Colon (tissue), 2 donors: ENCODE data around the gene PPP2R5E.
"Not testable (repeated sequence)": the region's sequence is repeated elsewhere in the genome, so short reads cannot be mapped to it uniquely, and the experiment has no call there.

Experiments used
- FAIRE-seq: peaks from 2 replicates; lab custom pipeline; 2012; peaks lifted over from hg19 to GRCh38; lab: Jason Lieb, UNC
- donor health status: control.
- donor health status: control.

PPP2R5E gene

DNA sequence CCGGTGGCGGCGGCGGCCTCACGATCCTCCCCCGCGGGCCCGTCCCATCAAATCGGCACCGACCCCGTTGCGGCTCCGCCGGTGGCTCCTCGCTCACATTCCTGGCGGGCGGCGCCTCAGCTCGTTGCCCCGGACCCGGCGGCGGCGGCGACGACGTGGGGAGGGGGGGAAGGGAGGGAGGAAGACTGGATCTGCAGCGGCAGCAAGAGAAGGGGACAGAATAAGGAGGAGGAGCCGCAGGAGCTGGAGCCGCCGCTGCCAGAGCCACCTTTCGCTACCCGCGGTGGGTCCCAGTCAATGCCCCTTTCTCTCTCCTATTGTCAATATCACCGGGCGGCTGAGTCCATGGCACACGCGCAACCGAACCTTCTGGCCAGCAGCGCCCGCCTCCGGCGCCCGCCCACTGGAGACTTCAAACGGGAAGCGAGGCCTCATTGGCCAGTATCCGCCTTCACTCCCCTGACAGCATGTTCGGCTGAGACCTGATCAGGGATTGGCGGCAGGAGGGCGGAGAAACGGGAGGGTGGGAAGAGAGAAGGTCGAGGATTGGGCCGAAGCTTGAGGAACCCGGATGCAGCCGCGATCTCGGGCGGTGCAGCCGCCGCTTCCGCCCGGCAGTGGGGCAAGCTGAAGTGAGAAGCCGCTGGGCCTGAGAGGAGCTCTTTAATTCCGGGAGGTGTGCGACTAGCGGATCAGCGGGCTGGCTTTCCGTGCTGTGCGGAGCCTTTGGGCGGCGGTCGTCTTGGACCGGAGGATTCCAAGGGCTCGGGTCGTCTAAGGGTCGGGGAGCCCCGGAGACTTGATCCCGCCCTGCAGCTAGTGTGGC is at the start of gene PPP2R5E:
TSS of gene PPP2R5E (minus strand) at position 378 of the 826 bp plus-strand sequence. CDS start 3,692 bp downstream, outside the sequence.
- peak; percentile 41 for FAIRE-seq

DNA sequence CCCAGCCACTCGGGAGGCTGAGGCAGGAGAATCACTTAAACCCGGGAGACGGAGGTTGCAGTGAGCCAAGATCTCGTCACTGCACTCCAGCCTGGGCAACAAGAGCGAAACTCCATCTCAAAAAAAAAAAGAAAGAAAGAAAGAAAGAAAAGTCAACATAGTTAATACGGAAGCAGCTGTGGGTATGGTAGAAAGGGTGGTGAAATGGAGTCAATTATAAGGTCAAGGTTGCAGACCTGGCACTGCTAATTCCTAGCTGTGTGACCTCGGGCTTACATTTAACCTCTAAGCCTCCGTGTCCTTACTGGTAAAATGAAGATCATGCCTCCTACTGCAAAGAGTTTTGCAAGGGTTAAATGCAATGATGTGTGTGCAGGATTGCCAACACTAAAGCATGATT is 39.9 kb upstream of the PPP2R5E start:
- FAIRE-seq: not testable (repeated sequence)

DNA sequence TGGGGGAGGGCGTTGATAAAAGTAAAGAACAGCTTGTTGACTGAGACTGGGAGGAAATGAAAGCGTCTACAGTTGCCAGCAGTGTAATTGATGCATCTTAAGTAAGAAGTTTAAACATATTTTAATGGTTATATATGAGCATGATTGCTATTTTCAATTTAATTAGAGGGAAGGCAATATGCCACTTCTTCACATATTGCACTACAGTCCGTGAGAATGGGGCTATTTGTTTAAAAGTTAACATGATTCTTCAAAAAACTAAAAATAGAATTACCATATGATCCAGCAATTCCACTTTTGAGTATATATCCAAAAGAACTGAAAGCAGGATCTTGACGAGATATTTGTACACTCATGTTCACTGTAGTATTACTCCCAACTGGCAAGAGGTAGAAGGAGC is 38.3 kb upstream of the PPP2R5E start:
- no peak for FAIRE-seq

DNA sequence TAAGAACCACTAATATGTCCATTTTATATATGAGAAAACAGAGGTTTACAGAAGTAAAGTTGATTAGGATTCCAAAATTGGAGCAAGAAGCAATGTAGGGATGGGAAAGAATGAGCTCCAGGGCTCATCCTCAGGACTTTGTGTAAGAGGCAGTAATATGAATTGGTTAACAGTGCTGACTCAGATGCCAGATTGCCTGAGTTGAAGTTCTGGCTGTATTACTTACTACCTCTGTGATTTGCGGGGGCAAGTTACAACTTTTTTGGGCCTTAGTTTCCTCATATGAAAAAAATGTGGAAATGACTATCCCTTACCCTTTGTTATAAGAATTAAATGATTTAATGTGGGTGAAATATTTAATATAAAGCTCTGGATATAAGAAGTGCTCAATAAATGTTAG is 35.1 kb upstream of the PPP2R5E start:
- no peak for FAIRE-seq

DNA sequence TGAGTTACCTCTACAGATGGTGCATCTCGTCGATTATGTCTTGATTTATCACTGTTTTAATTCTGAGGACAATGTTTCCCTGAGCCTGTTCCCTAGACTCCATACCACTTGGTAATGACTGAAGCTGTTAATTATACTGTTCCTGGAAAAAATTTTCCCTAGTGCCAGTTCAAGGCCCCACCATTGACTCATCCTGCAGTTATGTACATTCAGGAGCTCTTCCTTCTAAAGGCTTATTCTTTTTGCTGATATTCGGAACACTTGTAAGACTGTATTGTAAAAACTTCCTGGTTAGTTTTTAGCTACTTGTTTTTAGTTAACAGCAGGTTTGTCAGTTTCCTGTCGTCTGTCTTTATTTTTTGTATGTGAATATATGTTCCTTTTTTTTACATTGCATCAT is 30.4 kb upstream of the PPP2R5E start:
- FAIRE-seq: no peak

DNA sequence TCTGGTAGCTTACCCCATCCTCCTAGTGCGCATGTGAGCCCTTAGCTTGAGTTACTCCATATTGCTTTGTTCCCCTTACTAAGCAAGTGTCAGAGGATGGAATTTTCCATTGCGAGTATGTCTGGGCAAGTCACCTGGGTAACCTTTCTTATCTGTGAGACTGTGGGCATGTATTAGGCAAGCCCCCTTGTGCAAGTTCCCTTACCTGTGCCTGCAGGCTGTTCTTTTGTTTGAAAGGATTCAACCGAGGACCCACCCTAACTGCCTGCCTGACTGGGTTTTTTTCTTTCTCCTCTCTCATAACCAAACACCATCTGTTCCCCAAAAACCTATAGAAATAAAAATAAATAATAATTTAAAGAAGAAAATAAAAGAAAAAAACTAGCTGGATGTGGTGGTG is 22.3 kb upstream of the PPP2R5E start:
- no peak for FAIRE-seq

DNA sequence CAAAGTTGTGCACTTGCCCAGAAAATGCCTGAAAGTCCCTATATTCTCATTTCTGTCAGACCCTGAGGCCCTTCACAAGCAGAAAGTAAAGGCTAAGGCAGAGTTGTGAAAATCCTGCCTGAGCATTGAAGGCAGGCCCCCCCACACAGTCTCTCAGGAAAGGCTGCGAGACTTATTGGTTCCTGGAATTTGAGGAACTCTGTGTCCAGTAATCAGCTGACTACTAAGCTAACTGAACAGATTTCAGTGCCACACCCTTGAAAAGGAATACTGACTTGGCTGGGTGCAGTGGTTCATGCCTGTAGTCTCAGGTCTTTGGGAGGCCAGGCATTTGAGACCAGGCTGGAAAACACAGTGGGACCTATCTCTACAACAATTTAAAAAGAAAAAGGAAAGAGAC is 21.1 kb upstream of the PPP2R5E start:
- no peak for FAIRE-seq

DNA sequence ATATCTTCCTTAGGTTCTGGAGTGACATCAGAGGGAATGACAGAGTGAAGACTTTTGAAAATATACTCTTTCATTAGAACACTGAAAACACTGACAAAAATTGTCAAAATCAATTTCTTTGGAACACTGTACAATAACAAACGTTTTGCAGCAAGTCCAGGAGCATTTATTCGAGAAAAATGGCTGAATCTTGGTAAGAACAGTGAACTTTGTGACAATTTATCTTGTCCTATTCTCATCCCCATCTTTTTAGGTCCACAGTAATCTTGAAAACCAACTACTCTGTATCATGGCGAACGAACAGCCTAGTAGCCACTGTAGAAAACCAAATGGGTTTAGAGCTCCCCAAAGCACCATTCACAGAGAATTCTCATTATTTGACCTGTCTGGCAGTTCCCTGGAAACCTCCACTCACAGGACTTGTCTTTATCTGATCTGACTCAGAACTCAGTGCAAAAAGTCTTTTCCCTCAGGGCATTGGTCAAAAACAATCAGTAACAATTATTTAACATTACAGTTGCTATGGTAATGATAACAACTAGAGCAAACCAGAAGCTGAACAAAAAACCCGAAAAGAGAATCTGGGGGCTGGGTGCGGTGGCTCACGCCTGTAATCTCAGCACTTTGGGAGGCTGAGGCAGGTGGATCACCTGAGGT is 20.3 kb upstream of the PPP2R5E start:
- no peak for FAIRE-seq

DNA sequence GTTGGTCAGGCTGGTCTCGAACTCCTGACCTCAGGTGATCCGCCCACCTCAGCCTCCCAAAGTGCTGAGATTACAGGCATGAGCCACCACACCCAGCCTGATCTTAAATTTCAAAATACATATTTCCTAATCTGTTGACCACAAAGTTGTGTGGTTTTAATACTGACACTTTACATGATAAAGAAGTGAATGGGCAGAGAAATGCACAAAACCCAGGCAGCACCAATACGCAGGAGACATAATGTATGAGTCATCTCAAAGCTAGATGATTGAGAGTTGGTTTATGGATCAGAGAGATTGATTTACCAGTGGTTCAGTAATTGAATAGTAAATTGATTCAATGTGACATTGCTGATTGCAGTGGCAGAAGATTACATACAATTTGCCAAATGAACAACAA is 19.2 kb upstream of the PPP2R5E start:
- FAIRE-seq: no peak

DNA sequence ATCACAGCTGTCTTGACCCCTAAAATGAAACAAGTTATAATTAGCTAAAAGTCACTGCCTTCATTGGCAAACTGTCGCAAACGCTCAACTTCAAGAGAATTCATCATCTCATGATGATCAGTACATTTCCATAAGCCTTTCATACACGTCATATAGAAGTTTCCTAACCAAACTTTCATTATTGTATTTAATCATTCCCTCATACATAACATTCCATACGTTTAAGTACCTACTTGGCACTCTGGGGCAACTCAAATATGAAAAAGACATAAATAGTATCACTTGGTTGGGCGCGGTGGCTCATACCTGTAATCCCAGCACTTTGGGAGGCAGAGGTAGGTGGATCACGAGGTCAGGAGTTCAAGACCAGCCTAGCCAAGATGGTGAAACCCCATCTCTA is 12.4 kb upstream of the PPP2R5E start:
- FAIRE-seq: no peak

DNA sequence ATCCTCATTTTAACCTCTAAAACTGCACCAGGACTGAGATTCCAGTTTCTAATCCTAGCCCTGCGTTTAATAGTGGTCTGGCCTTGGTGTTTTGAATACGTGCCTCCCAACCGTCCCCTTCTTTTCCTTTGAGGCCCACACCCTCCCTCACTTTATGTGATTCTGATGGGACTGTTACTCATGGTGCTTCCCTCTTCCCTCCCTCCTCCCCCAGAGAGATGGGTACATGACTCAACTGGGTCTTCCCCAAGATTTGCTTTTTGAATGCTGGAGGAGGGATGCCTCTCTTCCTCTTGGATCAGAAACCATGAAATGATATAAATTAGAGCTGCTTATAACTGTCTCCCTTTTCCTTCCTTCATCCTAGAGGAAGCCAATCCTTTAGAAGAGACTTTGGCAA is 8.2 kb upstream of the PPP2R5E start:
- no peak for FAIRE-seq

DNA sequence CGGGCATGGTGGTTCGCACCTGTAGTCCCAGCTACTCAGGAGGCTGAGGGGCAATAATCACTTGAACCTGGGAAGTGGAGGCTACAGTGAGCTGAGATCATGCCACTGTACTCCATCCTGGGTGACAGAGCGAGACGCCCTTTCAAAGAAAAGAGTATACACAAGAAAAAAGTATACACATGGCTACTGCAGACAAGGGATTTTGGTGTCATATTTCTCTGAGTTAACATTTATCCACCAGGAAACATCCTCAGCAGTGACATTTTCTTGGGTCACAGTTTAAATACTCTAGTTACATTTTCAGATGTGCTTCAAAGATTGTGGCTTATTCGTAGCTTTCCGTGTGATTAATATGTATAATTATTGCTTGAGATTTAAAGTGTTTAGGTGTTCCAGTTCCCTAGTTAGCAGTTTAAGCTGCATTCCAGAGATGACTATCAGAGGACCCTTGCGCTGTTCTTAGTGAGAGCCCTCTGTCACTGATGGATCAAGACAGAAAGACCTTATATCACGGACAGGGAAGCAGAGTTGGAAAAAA is 4.7 kb upstream of the PPP2R5E start:
- FAIRE-seq: no peak

DNA sequence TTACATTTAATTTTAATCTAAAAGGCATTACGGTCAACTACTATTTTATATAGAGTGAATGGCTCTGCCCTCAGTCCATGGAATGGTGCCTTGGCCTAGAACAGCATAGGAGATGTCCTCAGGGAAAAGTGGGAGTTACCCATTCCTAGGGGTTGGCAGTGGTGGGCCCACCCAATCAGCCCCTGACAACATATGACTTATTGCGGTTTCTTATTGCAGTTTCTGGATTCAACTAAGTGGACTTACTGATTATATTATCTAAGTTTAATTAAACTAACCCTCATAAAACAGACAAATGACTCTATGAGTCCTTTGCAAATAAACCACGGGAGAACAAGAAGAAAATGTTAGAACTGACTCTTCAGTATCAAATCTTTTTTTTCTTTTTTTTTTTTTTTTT is 2.3 kb upstream of the PPP2R5E start:
- FAIRE-seq: no peak

DNA sequence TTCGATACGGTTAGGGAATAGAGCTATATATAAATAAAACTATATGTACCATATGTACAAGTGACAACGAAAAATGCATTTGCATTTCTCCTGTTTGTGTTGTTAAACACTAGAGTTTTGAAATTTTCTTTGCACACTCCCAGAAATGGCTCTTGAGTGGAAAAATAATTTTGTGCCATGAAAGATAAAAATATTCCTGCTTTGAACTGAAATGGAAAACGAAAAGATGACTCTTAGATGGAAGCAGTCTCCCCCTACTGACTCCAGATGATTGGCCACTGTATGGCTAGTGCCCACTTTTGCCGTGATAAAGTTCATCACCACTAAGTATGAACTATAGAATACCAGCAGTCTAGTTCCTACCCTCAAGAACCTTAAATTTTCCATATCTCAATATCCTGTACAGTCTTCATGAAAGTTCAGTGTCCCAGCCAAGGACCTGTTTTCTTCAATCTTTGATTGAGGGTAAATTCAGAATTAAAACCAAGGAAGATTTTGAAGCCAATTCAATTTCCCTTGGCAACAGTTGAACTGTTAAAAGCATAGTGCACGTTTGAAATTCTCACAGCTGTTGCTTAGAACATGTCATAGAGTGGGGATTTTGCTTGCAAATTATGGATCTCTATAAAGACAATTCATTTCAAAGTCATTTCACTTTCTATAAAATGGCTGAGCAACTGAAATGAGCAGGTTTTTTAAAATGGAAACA is 1.6 kb upstream of the PPP2R5E start:
- no peak for FAIRE-seq

DNA sequence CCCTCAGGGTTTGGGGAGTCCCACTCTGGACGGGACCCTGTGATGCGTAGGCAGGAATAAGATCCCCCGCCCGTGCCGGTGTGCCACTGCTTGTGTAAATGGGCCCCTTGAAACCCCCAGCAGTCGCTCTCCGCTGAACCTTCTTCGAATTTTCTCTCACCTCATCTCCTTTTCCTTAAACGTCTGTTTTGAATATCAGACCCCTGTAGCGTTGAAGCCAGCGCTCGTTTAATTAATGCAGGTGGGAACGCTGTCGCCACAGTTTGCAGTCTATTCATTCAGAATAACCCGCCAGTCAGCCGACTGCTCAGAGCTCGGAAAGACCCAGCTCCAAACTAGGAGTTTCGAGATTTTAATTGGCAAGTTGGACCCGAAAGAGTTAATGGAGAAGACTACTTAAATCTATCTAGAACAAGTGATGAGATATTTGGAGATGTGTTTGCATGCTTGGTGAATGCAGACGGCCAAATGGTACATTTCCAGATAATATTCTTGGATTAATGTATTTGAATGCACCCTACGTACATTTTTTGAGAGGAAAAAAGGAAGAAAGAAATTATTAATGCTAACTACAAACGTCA is 739 bp upstream of the PPP2R5E start:
- FAIRE-seq: no peak

DNA sequence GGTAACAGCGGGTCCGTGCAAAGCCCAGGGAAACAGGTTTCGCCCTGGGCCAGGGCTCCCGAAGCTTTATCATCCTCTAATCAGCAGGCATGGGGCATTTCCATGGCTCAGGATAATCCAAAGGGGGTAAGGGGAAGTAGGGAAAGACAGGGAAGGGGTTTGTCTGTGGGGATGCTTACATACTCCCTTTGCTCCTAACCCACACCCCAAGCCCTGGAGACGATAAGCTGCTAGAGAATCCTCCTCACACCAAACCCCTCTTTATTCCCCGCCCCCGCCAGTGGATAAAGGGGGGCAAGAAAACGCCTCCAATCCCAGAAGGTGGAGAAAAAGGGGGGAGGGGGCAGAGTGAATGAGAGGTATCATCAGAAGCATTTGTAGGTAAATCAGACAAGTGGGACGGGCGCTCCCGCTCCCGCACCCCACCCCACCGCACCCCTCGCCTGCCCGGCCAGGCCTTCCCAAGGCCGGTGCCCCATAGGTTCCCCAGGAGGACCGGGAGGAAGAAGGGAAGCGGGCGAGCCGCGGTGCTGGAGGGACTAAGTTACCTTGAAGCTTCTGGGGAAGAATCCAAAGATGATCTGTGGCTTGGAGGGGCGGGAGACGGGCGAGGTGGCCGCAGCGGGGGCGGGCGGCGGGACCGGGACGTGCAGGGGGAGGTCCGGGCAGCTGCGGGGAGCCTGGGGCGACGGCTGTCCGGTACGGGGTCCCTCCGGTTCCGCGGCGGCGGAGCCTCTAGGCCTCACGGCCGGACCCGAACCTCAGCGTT is 762 bp downstream of the PPP2R5E start:
- FAIRE-seq: no peak

DNA sequence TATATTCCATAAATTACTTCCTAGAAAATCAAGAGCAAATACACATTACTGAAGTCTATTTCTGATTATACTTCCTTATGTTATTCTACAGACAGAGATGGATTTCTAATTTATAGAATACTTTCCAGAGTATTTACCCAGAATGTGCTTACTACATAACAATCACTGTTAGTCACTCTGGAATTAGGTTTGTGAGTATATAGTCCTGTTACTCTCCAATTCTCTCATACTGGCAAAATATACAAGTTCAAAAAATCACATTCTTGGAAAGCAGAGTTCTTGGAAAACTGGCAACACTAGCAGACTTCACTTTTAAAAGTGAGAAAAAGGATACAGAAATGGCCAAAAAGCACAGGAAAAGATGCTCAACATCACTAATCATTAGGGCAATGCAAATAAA is 7.3 kb downstream of the PPP2R5E start:
- FAIRE-seq: no peak

DNA sequence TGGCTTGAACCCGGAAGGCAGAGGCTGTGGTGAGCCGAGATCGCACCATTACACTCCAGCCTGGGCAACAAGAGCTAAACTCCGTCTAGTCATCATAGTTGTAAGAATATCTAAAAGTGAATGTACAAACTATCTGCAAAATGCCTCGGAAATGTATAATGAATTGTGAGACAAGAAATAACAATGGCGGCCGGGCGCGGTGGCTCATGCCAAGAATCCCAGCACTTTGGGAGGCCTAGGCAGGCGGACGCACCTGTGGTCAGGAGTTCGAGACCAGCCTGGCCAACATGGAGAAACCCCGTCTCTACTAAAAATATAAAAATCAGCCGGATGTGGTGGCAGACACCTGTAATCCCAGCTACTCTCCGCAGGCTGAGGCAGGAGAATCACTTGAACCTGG is 9.7 kb downstream of the PPP2R5E start:
- FAIRE-seq: no peak

DNA sequence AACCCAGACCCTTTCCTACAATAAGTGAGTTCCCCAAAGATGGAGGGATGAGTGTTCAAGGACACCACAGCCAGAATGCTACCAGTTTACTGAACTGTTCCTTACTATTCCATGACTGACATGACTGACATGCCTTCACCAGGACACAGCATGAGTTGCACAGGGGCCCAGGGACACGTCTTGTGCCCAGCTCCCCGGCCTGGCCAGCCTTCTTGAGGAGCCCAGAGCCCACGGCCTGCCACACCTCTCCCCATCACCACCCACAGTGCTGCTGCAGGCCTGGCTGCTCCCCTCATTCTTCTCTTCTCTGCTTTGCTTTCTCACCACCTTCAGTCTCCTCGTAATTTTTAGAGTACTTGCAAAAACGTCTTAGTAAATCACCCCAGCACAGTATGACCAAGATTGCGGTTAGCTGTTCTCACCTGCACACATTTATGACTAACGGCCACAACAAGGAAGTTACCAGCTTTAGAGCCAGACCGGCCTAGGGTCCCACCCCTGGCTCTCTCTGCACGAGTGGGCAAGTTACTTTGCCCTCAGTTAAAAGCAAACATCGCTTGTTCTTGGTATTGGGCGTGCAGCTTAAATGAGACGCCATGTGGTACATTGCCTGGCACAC is 18.5 kb downstream of the PPP2R5E start:
- no peak for FAIRE-seq

DNA sequence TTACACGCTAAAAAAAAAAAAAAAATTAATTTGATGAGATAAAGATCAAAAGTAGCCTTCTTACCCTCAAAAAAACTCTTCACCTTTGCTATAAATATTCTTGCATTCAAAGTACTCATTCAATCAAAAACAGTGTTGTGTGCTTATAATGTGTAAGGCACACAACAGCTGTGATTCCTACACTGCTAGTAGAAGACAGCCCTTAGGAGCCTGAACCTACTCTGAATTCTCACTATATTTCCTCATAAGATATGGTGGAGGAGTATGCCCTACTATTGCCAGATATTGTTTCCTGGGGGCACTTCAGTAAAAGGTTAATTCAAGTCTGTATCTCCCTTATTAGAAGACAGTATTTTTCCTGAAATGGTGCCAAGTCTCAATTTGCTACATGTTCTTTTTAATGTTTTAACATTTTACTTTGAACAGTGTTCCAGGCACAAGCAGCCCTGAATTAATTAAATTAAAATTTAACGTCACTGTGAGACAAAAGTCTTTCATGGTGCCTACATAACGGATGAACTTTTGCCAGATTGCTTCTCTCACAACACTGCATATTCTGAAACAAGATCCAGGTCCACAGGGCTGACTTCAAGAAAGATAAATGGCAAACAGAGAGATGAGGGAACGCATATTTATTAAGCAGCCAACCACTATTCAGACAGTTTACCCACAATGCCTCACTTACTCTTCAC is 19.3 kb downstream of the PPP2R5E start:
- FAIRE-seq: no peak

DNA sequence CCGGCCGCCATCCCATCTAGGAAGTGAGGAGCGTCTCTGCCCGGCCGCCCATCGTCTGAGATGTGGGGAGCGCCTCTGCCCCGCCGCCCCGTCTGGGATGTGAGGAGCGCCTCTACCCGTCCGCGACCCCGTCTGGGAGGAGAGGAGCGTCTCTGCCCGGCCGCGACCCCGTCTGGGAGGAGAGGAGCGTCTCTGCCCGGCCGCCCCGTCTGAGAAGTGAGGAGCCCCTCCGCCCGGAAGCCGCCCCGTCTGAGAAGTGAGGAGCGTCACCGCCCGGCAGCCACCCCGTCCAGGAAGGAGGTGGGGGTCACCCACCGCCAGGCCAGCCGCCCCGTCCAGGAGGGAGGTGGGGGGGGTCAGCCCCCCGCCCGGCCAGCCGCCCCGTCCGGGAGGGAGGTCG is 20.7 kb downstream of the PPP2R5E start:
- FAIRE-seq: not testable (repeated sequence)
